ENCODE results near the gene KIF1B.

KIF1B gene

DNA sequence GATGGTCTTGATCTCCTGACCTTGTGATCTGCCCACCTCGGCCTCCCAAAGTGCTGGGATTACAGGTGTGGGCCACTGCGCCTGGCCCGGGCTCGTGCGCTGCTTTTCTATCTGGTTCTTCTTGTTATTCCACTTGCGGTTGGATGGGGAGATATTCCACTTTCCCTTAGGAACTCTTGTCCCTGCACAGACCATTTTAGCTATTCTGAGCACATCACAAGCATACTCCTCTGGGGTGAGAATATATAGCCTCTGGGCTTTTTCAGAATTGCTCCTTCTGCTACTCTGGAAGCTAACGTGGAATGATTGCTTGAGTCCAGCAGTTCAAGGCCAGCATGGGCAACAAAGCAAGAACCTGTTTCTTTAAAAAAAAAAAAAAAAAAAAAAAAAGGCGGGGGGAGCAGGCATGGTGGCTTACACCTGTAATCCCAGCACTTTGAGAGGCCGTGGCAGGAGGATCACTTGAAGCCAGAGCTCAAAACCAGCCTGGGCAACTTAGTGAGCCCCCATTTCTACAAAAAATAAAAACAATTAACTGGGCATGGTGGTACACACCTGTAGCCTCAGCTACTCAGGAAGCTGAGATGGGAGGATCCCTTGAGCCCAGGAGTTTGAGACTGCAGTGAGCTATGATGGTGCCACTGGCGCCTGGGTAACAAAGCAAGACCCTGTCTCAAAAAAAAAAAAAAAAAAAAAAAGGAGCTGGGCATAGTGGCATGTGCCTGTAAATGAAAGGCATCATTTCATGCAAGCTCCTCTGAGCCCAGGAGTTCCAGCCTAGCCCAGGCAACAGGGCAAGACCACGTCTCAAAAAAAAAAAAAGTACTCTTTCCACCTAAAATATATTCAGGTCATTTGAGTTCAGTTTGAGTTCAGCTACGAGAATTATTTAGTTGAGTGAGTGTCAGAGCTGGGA lies 176.6 kb downstream of the KIF1B start:
- DNase-seq (ENCODE audit: extremely low spot score) = no peak
- ChIA-PET CTCF (interaction anchor here (1.7 to 3.8 kb wide), 3 partner anchors 9 to 107 kb away, joined by 6 to 13 read pairs (median 13); partner anchors contain the start of gene CENPS), POLR2A (interaction anchor here (0.6 kb wide), 3 partner anchors 43 to 1663 kb away, joined by 3 to 6 read pairs (median 5); no protein-coding TSS in a partner anchor)

DNA sequence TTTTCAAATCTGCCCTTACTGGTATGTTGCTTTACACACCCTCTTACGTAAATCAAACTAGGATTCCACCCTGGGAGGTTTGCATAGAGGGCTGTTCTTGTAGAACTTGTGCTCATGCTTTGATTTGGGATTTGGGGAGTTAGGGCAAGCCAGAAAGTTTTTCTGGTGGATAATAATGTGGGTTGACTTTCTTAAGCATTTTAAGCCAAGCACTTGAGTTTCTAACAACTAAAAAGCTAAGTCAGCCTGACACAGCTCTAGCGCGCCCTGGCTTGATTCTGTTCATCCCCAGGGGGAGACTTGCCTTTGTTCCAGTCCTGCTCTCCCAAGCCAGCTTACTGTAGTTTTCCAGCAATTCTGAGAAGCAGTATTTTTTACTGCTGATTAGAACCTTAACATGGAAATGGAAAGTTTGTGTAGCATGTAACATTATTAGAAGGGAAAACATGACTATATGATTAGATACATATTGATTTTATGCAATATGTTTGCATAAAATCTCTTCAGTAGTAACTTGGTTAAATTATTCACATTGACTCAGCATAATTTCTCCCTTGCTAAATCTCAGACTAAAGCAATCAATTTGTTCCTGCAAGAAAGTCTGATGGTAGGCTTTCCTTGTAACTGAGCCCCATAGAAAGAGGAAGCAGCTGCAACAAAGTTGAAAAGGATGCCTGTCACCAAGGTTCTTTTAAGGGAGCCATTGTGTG lies 177.5 kb downstream of the KIF1B start:
- ChIA-PET POLR2A (interaction anchor here (0.6 to 1.3 kb wide), 4 partner anchors 11 to 1664 kb away, joined by 3 to 6 read pairs (median 4); partner anchors contain the start of gene PGD), CTCF (interaction anchor here (1.2 to 3.8 kb wide), 5 partner anchors 10 to 106 kb away, joined by 3 to 13 read pairs (median 6); partner anchors contain the start of genes CENPS and PGD)
- TF ChIP-seq, protein P1, sequence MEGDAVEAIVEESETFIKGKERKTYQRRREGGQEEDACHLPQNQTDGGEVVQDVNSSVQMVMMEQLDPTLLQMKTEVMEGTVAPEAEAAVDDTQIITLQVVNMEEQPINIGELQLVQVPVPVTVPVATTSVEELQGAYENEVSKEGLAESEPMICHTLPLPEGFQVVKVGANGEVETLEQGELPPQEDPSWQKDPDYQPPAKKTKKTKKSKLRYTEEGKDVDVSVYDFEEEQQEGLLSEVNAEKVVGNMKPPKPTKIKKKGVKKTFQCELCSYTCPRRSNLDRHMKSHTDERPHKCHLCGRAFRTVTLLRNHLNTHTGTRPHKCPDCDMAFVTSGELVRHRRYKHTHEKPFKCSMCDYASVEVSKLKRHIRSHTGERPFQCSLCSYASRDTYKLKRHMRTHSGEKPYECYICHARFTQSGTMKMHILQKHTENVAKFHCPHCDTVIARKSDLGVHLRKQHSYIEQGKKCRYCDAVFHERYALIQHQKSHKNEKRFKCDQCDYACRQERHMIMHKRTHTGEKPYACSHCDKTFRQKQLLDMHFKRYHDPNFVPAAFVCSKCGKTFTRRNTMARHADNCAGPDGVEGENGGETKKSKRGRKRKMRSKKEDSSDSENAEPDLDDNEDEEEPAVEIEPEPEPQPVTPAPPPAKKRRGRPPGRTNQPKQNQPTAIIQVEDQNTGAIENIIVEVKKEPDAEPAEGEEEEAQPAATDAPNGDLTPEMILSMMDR (IDR thresholded peaks at IDR 0.05; ENCODE audit: control extremely low read depth, extremely low read depth, low read depth, missing control alignments) = no peak
- DNase-seq (ENCODE audit: extremely low spot score) = peak; percentile 46

More for the DNA sequence above, 176.6 kb downstream of the KIF1B start:
- TF ChIP-seq, protein P1 (IDR thresholded peaks at IDR 0.05; ENCODE audit: control extremely low read depth, extremely low read depth, low read depth, missing control alignments) = no peak

DNA sequence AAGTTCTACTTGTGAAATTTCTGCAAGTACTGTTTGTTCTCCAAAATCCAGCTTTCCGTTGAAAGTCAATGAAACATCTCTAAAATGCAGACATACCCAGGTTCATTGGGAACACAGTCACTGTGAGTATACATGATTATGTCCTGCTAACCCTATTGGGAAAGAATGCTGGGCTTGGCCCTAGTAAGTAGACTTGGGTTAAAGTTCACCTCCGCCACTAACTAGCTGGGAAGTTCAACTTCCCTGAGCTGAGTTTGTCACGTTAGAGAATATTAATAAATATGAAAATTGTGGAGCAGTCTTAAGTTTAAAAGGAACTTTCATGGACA lies 178.0 kb downstream of the KIF1B start:
- ChIA-PET POLR2A (interaction anchor here (1.3 kb wide), 1 partner anchor 11 kb away, joined by 3 read pairs; the partner anchor contains the start of gene PGD), CTCF (interaction anchor here (1.2 to 3.8 kb wide), 4 partner anchors 11 to 105 kb away, joined by 3 to 13 read pairs (median 6); partner anchors contain the start of gene PGD)
- TF ChIP-seq, protein P1 (IDR thresholded peaks at IDR 0.05; ENCODE audit: control extremely low read depth, extremely low read depth, low read depth, missing control alignments) = no peak
- no peak for DNase-seq (ENCODE audit: extremely low spot score)

DNA sequence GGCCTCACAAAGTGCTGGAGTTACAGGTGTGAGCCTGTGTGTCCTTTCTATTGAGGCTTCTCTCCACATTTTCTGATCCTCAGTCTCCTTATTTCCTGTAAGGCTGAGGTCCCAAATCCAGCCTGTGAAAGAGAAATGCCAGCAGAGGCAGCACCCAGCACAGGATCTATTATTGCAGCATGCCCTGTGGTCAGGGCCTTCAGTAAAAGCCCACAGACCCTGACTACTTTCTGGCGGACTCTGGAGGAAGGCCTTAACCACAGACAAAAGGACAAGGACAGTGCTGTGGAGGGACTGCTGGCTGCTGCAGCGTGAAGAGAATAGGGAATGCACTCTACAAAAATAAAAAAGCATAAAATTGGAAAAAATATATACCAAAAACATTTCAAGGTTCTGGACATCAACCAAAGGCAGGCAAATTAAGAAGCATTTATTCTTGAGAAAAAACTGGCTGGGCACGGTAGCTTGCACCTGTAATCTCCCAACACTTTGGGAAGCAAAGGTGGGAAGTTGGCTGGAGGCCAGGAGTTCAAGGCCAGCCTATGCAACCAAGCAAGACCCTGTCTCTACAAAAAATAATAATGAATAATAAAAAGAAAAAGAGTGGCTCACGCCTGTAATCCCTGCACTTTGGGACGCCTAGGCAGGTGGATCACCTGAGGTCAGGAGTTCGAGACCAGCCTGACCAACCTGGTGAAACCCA lies 179.1 kb downstream of the KIF1B start:
- no peak for DNase-seq (ENCODE audit: extremely low spot score)
- TF ChIP-seq, protein P1 (IDR thresholded peaks at IDR 0.05; ENCODE audit: control extremely low read depth, extremely low read depth, low read depth, missing control alignments) = no peak
- POLR2A ChIA-PET = no interaction called here
- CTCF ChIA-PET = interaction anchor here (1.9 kb wide), 1 partner anchor 10 kb away, joined by 5 read pairs; the partner anchor contains the start of gene PGD

DNA sequence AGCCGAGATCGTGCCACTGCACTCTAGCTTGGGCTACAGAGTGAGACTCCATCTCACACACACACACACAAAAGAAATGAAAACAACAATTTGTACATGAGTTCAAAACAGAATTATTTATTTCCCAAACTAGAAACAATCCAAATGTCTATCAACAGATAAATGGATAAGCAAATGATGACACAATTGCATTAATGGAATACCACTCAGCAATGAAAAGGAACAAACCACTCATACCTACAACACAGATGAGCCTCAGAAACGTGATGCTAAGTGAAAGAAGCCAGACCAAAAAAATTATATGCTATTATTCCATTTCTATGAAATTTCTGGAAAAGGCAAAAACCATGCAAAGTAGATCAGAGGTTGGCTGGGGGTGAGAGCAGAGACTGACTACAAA lies 186.5 kb downstream of the KIF1B start:
- TF ChIP-seq, protein P1 (IDR thresholded peaks at IDR 0.05; ENCODE audit: control extremely low read depth, extremely low read depth, low read depth, missing control alignments) = no peak
- DNase-seq (ENCODE audit: extremely low spot score) = no peak
- POLR2A ChIA-PET = no interaction called here
- CTCF ChIA-PET = interaction anchor here (0.9 kb wide), 1 partner anchor 20 kb away, joined by 3 read pairs; no protein-coding TSS in a partner anchor
